K562 (cell line): ENCODE measurements around the gene NAGS. TPM values are rescaled to one million over a fixed set of nuclear protein-coding genes. Genes with fewer than 3 reads are reported as not detected.
"Not testable (repeated sequence)": the region's sequence is repeated elsewhere in the genome, so short reads cannot be mapped to it uniquely, and the experiment has no call there.

Source experiments
- ATAC-seq: fragments of 200-7000 bp; cut with Tn5 transposase; 3 replicates; pipeline ENCODE4 v1.9.1; 2020; ENCODE audit warnings: moderate library complexity
- BruUV-seq: library from RNA; stranded (reverse); fragments of 400-500 nt; replicated peaks from 2 replicates; lab custom pipeline; 2021; lab: Mats Ljungman, UMichigan
- CTCF ChIA-PET: fragments of 300-600 bp; formaldehyde crosslinking; extraction: SDS; loops from one replicate; lab custom pipeline; 2021; ENCODE audit warnings: low intra/inter-chr PET ratio; lab: Yijun Ruan, JAX
- POLR2A ChIA-PET: fragments of 300-600, 350-650 bp; sonication (Branson Sonifier 250); formaldehyde crosslinking; extraction: SDS; loops from one replicate; lab custom pipeline; 2021; ENCODE audit warnings: antibody characterized with exemption, inconsistent platforms; lab: Yijun Ruan, JAX
- DNase-seq, 4 experiments: peaks; one replicate each; pipeline versions ENCODE4 v3.0.0 to v3.0.0-alpha.2; 2011 to 2018; ENCODE audit warnings: low spot score in 3 of 4, mixed read lengths in 3 of 4; ENCODE audit errors: extremely low read depth in 1 of 4
- FAIRE-seq: peaks from 2 replicates; lab custom pipeline; 2011; peaks lifted over from hg19 to GRCh38; lab: Jason Lieb, UNC
- H2AFZ ChIP-seq: 2 replicates; pipeline ENCODE4 v1.6.0; 2011; ENCODE audit warnings: low read depth, low read length, control low read depth, inconsistent platforms
- H3K27ac ChIP-seq: fragments of 200-600 bp; 3 replicates; pipeline ENCODE4 v1.8.0; 2011; ENCODE audit warnings: low read depth, mild to moderate bottlenecking, control low read depth, inconsistent platforms, low read length, moderate library complexity, mixed read lengths; ENCODE audit errors: extremely low read depth
- H3K27me3 ChIP-seq, 2 experiments: fragments of 300-600 bp in 1 of 2; 2 replicates in 1 of 2; 3 replicates in 1 of 2; pipeline versions ENCODE4 v1.6.0 to v1.8.0; 2011; ENCODE audit warnings: inconsistent platforms in 2 of 2, low read length in 2 of 2, mild to moderate bottlenecking in 1 of 2, mixed read lengths in 1 of 2, moderate library complexity in 1 of 2; ENCODE audit not compliant: control insufficient read depth in 2 of 2, insufficient read depth in 2 of 2
- H3K36me3 ChIP-seq: fragments of 300-600 bp; 3 replicates; pipeline ENCODE4 v1.8.0; 2011; ENCODE audit warnings: mild to moderate bottlenecking, low read length, inconsistent platforms; ENCODE audit not compliant: control insufficient read depth, insufficient read depth
- H3K4me1 ChIP-seq, 2 experiments: fragments of 200-600 bp in 1 of 2; replicated peaks in 1 of 2; 2 replicates in 1 of 2; 3 replicates in 1 of 2; pipeline versions ENCODE4 v1.5.1 to v1.8.0; 2011; ENCODE audit warnings: inconsistent platforms in 2 of 2, low read length in 2 of 2, mild to moderate bottlenecking in 1 of 2, mixed read lengths in 1 of 2, moderate library complexity in 1 of 2; ENCODE audit not compliant: control insufficient read depth in 2 of 2, insufficient read depth in 2 of 2
- H3K4me2 ChIP-seq: 2 replicates; pipeline ENCODE4 v1.6.1; 2011; ENCODE audit warnings: low read length, control low read depth, inconsistent platforms, mixed read lengths; ENCODE audit not compliant: insufficient read depth
- H3K4me3 ChIP-seq: fragments of 200-600 bp; sonication (generic), shearing (Covaris generic); 2 replicates; pipeline ENCODE4 v1.5.1; 2016; ENCODE audit warnings: control low read depth, inconsistent platforms
- H3K79me2 ChIP-seq: fragments of 200-600 bp; 3 replicates; pipeline ENCODE4 v1.8.0; 2011; ENCODE audit warnings: low read length, inconsistent platforms; ENCODE audit not compliant: control insufficient read depth, insufficient read depth
- H3K9ac ChIP-seq, 2 experiments: 2 replicates each; pipeline versions ENCODE4 v1.6.0 to v1.6.1; 2011; ENCODE audit warnings: low read depth in 2 of 2, low read length in 2 of 2, control low read depth in 1 of 2, inconsistent platforms in 1 of 2, mild to moderate bottlenecking in 1 of 2, mixed read lengths in 1 of 2; ENCODE audit not compliant: insufficient read depth in 1 of 2
- H3K9me1 ChIP-seq: one replicate; pipeline ENCODE4 v1.6.0; 2011; ENCODE audit warnings: inconsistent platforms, mild to moderate bottlenecking, low read length, moderate library complexity; ENCODE audit not compliant: control insufficient read depth, insufficient read depth
- H3K9me3 ChIP-seq: replicated peaks from 2 replicates; pipeline ENCODE4 v1.5.1; 2011; ENCODE audit warnings: low read depth, low read length, inconsistent platforms; ENCODE audit not compliant: control insufficient read depth, insufficient read depth
- H4K20me1 ChIP-seq: replicated peaks from 2 replicates; pipeline ENCODE4 v1.6.1; 2011; ENCODE audit warnings: low read length, inconsistent platforms, mixed read lengths; ENCODE audit not compliant: control insufficient read depth, insufficient read depth
- ZNF316 ChIP-seq: fragments of 450-650 bp; IDR thresholded peaks from 2 replicates; pipeline ENCODE4 v1.6.1; 2016
- WGBS: fragments of 100-300 bp; shearing (Covaris generic); methylation state at CpG from one replicate; pipeline ENCODE4 v1.1.6; 2016; ENCODE audit warnings: low coverage, mixed read lengths; ENCODE audit not compliant: insufficient coverage; ENCODE audit errors: missing lambda C conversion rate; 5-methylcytosine and 5-hydroxymethylcytosine counted together
- in situ Hi-C: fragments of 300-500 bp; cut with MboI; formaldehyde crosslinking; loops from 4 replicates; pipeline ENCODE4 v1.15.0; 2018; ENCODE audit warnings: inconsistent platforms, mixed read lengths
- intact Hi-C: fragments of 100-400 bp; cut with micrococcal nuclease; formaldehyde crosslinking; loops from 2 replicates; pipeline ENCODE4 v1.14.2; 2022
- polyA plus RNA-seq, 8 experiments: library from polyadenylated mRNA; depleted of rRNA in 4 of 8; stranded (reverse) in 5 of 8; unstranded in 3 of 8; fragments of >200 nt; fragmentation: Nextera tagmentation in 2 of 8; fragmentation: Illumina TruSeq in 1 of 8; extraction: Ambion mirVana in 2 of 8; extraction: Trizol in 1 of 8; gene quantifications; 2 replicates each; pipeline versions ENCODE4 v1.2.1 to v1.2.3, GENCODE V29; 2011 to 2014; ENCODE audit warnings: inconsistent platforms in 1 of 8, missing spikeins in 1 of 8
- total RNA-seq, 7 experiments: library from RNA; depleted of rRNA in 6 of 7; stranded (reverse); fragments of >200 nt in 6 of 7; fragmentation: Illumina TruSeq in 2 of 7; extraction: Trizol in 2 of 7; gene quantifications; 2 replicates each; pipeline versions ENCODE4 v1.2.1 to v1.2.3, GENCODE V29; 2011 to 2021; ENCODE audit warnings: low replicate concordance in 1 of 7

The NAGS gene
- total and polyA plus RNA-seq, 9 of the 15 experiments (the other 6 are each of a cell fraction or from before 2014, with no cell fraction given), result not detected

- POLR2A ChIA-PET, result interaction anchor here (1.2 kb wide), 1 partner anchor 15 kb away, joined by 4 read pairs; no protein-coding TSS in a partner anchor
- H3K79me2 ChIP-seq, DNase-seq, ATAC-seq, H2AFZ ChIP-seq, H3K4me1 ChIP-seq: not testable (repeated sequence)
- 8% methylated on average over 2 of the region's 2 CpGs for WGBS
- TF ChIP-seq ZNF316, result 0 out of 2 replicates have a peak, but pooled peaks have one; percentile 10
- TF ChIP-seq, all 486 proteins: peak for 1; not testable (repeated sequence) for 485
- H4K20me1 ChIP-seq, H3K36me3 ChIP-seq, CTCF ChIA-PET, H3K9ac ChIP-seq, H3K27ac ChIP-seq, H3K4me2 ChIP-seq, H3K4me3 ChIP-seq, in situ Hi-C loops, BruUV-seq, H3K9me1 ChIP-seq, FAIRE-seq, intact Hi-C loops, H3K9me3 ChIP-seq: not testable (repeated sequence)
- peaks cover 19 to 51% of the 10 kb centered on the region in 2 experiments for H3K27me3 ChIP-seq
Observed at GRCh38 chr17:43971436-43971835, 33.0 kb upstream of the NAGS start.

- H3K27me3 ChIP-seq, result peaks cover 18 to 48% of the 10 kb centered on the region in 2 experiments
- H3K9ac ChIP-seq, H3K4me3 ChIP-seq, H4K20me1 ChIP-seq, FAIRE-seq, H3K4me2 ChIP-seq, DNase-seq, H3K79me2 ChIP-seq, intact Hi-C loops, H3K27ac ChIP-seq, H3K36me3 ChIP-seq, H2AFZ ChIP-seq, H3K9me3 ChIP-seq, H3K9me1 ChIP-seq, BruUV-seq, CTCF ChIA-PET, H3K4me1 ChIP-seq, ATAC-seq, in situ Hi-C loops: not testable (repeated sequence)
- POLR2A ChIA-PET, result interaction anchor here (1.2 kb wide), 1 partner anchor 14 kb away, joined by 4 read pairs; no protein-coding TSS in a partner anchor
- WGBS, result 24% methylated on average over 21 of the region's 22 CpGs
Observed at GRCh38 chr17:43972444-43973212, 31.8 kb upstream of the NAGS start.
